PC-3 (cell line): Measurements from ENCODE around the gene ZBTB40. TPM values are rescaled to one million over a fixed set of nuclear protein-coding genes. Genes with fewer than 3 reads are reported as not detected.
A peak's percentile ranks its signal among the peaks of the same experiment; 100 is the strongest.

Experiments used
- ATAC-seq: fragments of 200-7000 bp; cut with Tn5 transposase; 2 replicates; pipeline ENCODE4 v1.9.1; 2020; ENCODE audit warnings: mild to moderate bottlenecking, moderate library complexity
- BruUV-seq: library from RNA; stranded (reverse); fragments of 400-500 nt; replicated peaks from 2 replicates; lab custom pipeline; 2021; lab: Mats Ljungman, UMichigan
- CTCF ChIA-PET: fragments of 300-600 bp; sonication (Branson Sonifier 250); formaldehyde crosslinking; loops from one replicate; lab custom pipeline; 2022; ENCODE audit warnings: antibody characterized with exemption; lab: Charles Lee
- POLR2A ChIA-PET: fragments of 300-600 bp; sonication (Branson Sonifier 250); formaldehyde crosslinking; loops from one replicate; lab custom pipeline; 2022; ENCODE audit warnings: antibody characterized with exemption; ENCODE audit not compliant: unreplicated experiment; lab: Charles Lee
- DNase-seq: peaks from one replicate; pipeline ENCODE4 v3.0.0-alpha.2; 2015
- H2AFZ ChIP-seq: fragments of 300-600 bp; sonication (generic); 2 replicates; pipeline ENCODE4 v1.6.0; 2016; ENCODE audit warnings: antibody characterized with exemption, low read length
- H3F3A ChIP-seq: fragments of 300-600 bp; sonication (generic); one replicate; pipeline ENCODE4 v1.6.0; 2017; ENCODE audit warnings: antibody characterized with exemption, low read length, control low read depth, mild to moderate bottlenecking; ENCODE audit not compliant: unreplicated experiment
- H3K27ac ChIP-seq: fragments of 300-600 bp; sonication (generic); 2 replicates; pipeline ENCODE4 v1.5.1; 2016; ENCODE audit warnings: mild to moderate bottlenecking, low read length
- H3K27me3 ChIP-seq: fragments of 300-600 bp; sonication (generic); 2 replicates; pipeline ENCODE4 v1.6.1; 2016; ENCODE audit warnings: low read length, mixed read lengths
- H3K36me3 ChIP-seq: fragments of 300-600 bp; sonication (generic); 2 replicates; pipeline ENCODE4 v1.6.1; 2016; ENCODE audit warnings: low read depth, mixed run types, low read length, mixed read lengths
- H3K4me1 ChIP-seq: fragments of 300-600 bp; sonication (generic); 2 replicates; pipeline ENCODE4 v1.5.1; 2016; ENCODE audit warnings: low read length; ENCODE audit not compliant: insufficient read depth
- H3K4me2 ChIP-seq: fragments of 300-600 bp; sonication (generic); 2 replicates; pipeline ENCODE4 v1.6.0; 2016; ENCODE audit warnings: low read length
- H3K4me3 ChIP-seq: fragments of 300-600 bp; sonication (generic); 2 replicates; pipeline ENCODE4 v1.5.1; 2016; ENCODE audit warnings: mild to moderate bottlenecking, low read length, mixed read lengths
- H3K79me2 ChIP-seq: fragments of 300-600 bp; sonication (generic); 2 replicates; pipeline ENCODE4 v1.6.1; 2017; ENCODE audit warnings: low read length, mixed read lengths
- H3K9ac ChIP-seq: fragments of 300-600 bp; sonication (generic); 2 replicates; pipeline ENCODE4 v1.6.0; 2016; ENCODE audit warnings: mild to moderate bottlenecking, low read length
- H3K9me2 ChIP-seq: fragments of 300-600 bp; sonication (generic); replicated peaks from 2 replicates; pipeline ENCODE4 v1.6.1; 2016; ENCODE audit warnings: mixed run types, low read length, mixed read lengths
- H3K9me3 ChIP-seq: fragments of 300-600 bp; sonication (generic); 2 replicates; pipeline ENCODE4 v1.6.1; 2016; ENCODE audit warnings: low read length, mixed read lengths
- H4K20me1 ChIP-seq: fragments of 300-600 bp; sonication (generic); 2 replicates; pipeline ENCODE4 v1.6.1; 2016; ENCODE audit warnings: low read length, mixed read lengths
- EZH2 ChIP-seq: fragments of 300-600 bp; sonication (generic); IDR thresholded peaks from one replicate; pipeline ENCODE4 v1.6.1; 2017; ENCODE audit warnings: antibody characterized with exemption, mild to moderate bottlenecking, low read length; ENCODE audit not compliant: unreplicated experiment
- EZH2phosphoT487 ChIP-seq: fragments of 300-600 bp; sonication (generic); IDR thresholded peaks from 2 replicates; pipeline ENCODE4 v1.6.1; 2018; ENCODE audit warnings: mild to moderate bottlenecking, antibody characterized with exemption, low read length, borderline replicate concordance
- intact Hi-C: fragments of 100-400 bp; cut with micrococcal nuclease; formaldehyde crosslinking; loops from 2 replicates; pipeline ENCODE4 v1.9.0; 2023
- total RNA-seq: library from RNA; depleted of rRNA; stranded (reverse); fragments of >200 nt; gene quantifications from 2 replicates; pipeline ENCODE4 v1.2.3, GENCODE V29; 2014
- TF ChIP-seq, protein P1 (sequence below): fragments of 300-600 bp; sonication (generic); conservative IDR thresholded peaks from 2 replicates; pipeline ENCODE4 v1.5.1; 2017; ENCODE audit warnings: antibody characterized with exemption, low read depth, mild to moderate bottlenecking, low read length

The ZBTB40 gene
- total RNA-seq, 1 experiment from 2014 or later: 20.2 TPM

DNA sequence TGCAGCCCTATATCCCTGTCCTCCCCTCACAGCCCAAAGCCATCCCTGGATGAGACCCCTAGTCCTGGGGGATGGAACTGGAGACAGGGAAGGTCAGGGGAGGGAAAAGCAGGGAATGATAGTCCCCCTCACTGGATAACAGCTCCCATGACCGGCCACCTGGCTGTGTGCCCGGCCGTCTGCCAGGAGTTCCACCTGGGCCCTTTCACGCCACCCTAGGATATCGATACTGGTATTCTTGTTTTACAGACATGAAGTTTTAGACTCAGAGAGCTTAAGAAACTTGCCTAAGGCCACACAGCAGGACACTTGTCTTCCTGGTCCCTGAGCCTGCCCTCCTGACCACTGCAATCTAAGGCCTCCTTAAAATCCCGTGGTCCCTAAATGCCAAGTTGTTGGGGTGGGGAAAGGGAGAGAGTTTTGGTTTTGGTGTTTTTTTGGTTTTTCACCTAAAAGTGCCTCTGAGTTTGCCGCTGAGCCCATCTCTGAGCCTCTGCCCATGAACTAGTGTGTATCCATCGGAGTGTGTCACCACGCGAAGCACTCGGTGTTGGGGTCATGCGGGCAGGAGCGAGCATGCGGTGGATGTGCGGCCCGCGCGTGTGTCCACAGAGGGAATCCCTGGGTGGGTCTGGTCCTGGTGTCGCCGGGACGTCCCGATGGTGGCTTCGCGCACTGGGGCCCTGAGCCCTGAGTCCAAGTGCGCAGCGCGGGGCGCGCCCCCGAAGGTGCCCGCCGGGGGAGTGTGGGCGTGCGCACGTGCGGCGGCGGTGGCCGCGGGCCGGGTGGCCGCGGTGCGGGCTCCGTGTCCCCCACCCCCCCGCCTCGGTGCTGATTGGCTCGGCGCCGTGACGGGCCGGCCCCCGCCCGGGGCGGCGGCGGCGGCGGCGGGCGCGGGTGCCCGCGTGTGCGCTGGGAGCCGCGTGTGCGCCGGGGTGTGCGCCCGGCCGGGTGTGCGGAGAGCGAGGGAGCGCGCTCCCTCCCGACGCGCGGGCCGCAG is 111.2 kb downstream of the ZBTB40 start, which contains the start of gene EPHA8:
Gene EPHA8, plus strand, starts transcription at position 906 of the 1,000 bp plus-strand sequence. CDS start 147 bp downstream, outside the sequence.
- POLR2A ChIA-PET: no interaction called here
- H3K27me3 ChIP-seq: peaks cover 64% of the 10 kb centered on the region
- TF ChIP-seq EZH2 (peak; percentile 28), EZH2phosphoT487 (0 out of 2 replicates have a peak, but pooled peaks have one; percentile 28)
- TF ChIP-seq, protein P1, sequence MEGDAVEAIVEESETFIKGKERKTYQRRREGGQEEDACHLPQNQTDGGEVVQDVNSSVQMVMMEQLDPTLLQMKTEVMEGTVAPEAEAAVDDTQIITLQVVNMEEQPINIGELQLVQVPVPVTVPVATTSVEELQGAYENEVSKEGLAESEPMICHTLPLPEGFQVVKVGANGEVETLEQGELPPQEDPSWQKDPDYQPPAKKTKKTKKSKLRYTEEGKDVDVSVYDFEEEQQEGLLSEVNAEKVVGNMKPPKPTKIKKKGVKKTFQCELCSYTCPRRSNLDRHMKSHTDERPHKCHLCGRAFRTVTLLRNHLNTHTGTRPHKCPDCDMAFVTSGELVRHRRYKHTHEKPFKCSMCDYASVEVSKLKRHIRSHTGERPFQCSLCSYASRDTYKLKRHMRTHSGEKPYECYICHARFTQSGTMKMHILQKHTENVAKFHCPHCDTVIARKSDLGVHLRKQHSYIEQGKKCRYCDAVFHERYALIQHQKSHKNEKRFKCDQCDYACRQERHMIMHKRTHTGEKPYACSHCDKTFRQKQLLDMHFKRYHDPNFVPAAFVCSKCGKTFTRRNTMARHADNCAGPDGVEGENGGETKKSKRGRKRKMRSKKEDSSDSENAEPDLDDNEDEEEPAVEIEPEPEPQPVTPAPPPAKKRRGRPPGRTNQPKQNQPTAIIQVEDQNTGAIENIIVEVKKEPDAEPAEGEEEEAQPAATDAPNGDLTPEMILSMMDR: no peak
- no TSS peak for BruUV-seq
- no peak within 1 kb of the TSS for H3K4me2 ChIP-seq
- no peaks in the 10 kb centered on the region for H3K36me3 ChIP-seq
- no peak within 1 kb of the TSS for H3K9ac ChIP-seq
- no peak for DNase-seq
- ATAC-seq: no peak
- no peaks in the 10 kb centered on the region for H3F3A ChIP-seq
- intact Hi-C loops: no loop called here
- H4K20me1 ChIP-seq: no peaks in the 10 kb centered on the region
- no peaks in the 10 kb centered on the region for H3K9me3 ChIP-seq
- no peaks in the 10 kb centered on the region for H3K79me2 ChIP-seq
- no peaks in the 10 kb centered on the region for H3K9me2 ChIP-seq
- no peak within 1 kb of the TSS for H3K4me3 ChIP-seq
- CTCF ChIA-PET: no interaction called here
- no peaks in the 10 kb centered on the region for H3K4me1 ChIP-seq
- H3K27ac ChIP-seq: no peak within 1 kb of the TSS
- H2AFZ ChIP-seq: no peak within 1 kb of the TSS

DNA sequence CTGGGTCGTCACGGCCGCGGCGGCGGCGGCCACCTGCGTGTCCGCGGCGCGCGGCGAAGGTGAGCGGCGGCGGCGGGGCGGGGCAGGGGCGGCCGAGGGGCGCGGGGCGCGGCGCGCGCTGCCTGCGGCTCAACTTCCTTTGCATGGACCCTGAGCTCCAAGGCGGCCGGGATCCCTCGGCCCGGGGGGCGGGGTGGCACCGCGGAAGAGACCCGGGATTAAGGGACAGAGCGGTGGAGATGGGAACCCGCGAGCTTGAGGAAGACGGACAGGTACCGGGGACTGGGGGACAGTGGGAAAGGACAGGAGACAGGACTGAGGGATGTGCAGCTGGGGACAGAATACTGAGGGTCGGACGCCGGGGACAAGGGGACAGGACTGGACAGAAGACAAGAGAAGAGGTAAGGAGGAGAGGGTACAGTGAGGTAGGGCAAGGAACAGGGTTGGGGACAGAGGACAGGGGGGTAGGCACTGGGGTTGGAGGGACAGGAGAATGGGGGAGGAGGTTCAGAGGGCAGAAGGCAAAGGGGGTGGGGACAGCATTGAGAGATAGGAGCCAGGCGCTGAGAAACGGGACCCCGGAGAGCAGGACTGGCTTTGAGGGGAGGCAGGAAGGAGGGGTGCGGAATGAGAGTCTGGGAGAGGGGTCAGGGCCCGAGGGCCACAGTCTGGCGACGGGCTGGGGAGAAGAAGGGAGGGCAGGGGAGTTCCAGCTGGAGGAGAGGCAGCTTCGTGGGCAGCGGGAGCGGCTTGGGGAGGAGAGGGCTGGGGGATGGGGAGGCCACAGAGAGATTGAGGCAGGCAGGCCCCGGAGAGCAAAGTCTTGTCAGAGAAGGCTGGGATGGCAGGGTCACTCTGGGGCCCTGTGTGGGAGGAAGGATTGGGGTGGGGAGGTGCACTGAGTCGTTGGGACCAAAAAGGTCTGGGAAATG is 112.3 kb downstream of the ZBTB40 start:
- TF ChIP-seq, protein P1: no peak
- TF ChIP-seq EZH2: no peak
- TF ChIP-seq EZH2phosphoT487: no peak
- Histone ChIP-seq H3F3A (no peaks in the 10 kb centered on the region), H3K9ac (no peak overlapping the region), H3K27ac (no peak overlapping the region), H3K36me3 (no peaks in the 10 kb centered on the region), H3K4me3 (no peak overlapping the region), H3K4me2 (no peak overlapping the region), H2AFZ (no peak overlapping the region), H3K27me3 (peaks cover 62% of the 10 kb centered on the region), H3K4me1 (no peaks in the 10 kb centered on the region), H3K9me3 (no peaks in the 10 kb centered on the region), H3K79me2 (no peaks in the 10 kb centered on the region), H3K9me2 (no peaks in the 10 kb centered on the region), H4K20me1 (no peaks in the 10 kb centered on the region)
- no TSS peak for BruUV-seq
- ChIA-PET CTCF (no interaction called here), POLR2A (no interaction called here)
- DNase-seq: no peak
- intact Hi-C loops: no loop called here
- ATAC-seq: no peak
